ENCODE results near the gene NPTX2. TPM values are rescaled to one million over a fixed set of nuclear protein-coding genes. Genes with fewer than 3 reads are reported as not detected.

NPTX2 gene
- total and polyA plus RNA-seq, 4 donors = 6.6 to 35.2 (median 11.3) TPM

GRCh38 chr7:98624846-98625420 is 7.8 kb downstream of the NPTX2 start:
- Histone ChIP-seq H3K36me3 (ENCODE audit: control insufficient read depth in 1 of 2, insufficient read depth in 2 of 2, low read length in 1 of 2) (peaks cover 2 to 3% of the 10 kb centered on the region in 2 donors), H3K27ac (ENCODE audit: low read depth in 1 of 2, low read length in 2 of 2) (no peak overlapping the region), H3K4me3 (ENCODE audit: low read length in 2 of 2) (no peak overlapping the region), H3K4me1 (ENCODE audit: control insufficient read depth in 1 of 2, insufficient read depth in 2 of 2, low read length in 2 of 2) (no peaks in the 10 kb centered on the region), H3K9me3 (ENCODE audit: control insufficient read depth, low read length) (no peaks in the 10 kb centered on the region), H3K27me3 (ENCODE audit: control insufficient read depth in 1 of 2, insufficient read depth in 2 of 2, low read length in 1 of 2) (no peaks in the 10 kb centered on the region)
- intact Hi-C loops (cut with DNase I) = no loop called here
- ATAC-seq (ENCODE audit: low FRiP score) (no peak), DNase-seq (no peak)
- WGBS, 2 donors = 91 to 93% methylated on average over 27 to 28 of the region's 28 CpGs

- no peak for DNase-seq
- Histone ChIP-seq H3K4me1 (ENCODE audit: control insufficient read depth in 1 of 2, insufficient read depth in 2 of 2, low read length in 2 of 2) (no peaks in the 10 kb centered on the region), H3K4me3 (ENCODE audit: low read length in 2 of 2) (no peak overlapping the region), H3K36me3 (ENCODE audit: control insufficient read depth in 1 of 2, insufficient read depth in 2 of 2, low read length in 1 of 2) (peaks cover 0 to 3% of the 10 kb centered on the region in 2 donors), H3K9me3 (ENCODE audit: control insufficient read depth, low read length) (no peaks in the 10 kb centered on the region), H3K27ac (ENCODE audit: low read depth in 1 of 2, low read length in 2 of 2) (no peak overlapping the region), H3K27me3 (ENCODE audit: control insufficient read depth in 1 of 2, insufficient read depth in 2 of 2, low read length in 1 of 2) (no peaks in the 10 kb centered on the region)
- intact Hi-C loops (cut with DNase I) = no loop called here
- no peak for ATAC-seq (ENCODE audit: low FRiP score)
- WGBS, 2 donors = 60 to 62% methylated on average over 35 of the region's 35 CpGs
Measured at GRCh38 chr7:98626460-98627412, 9.7 kb downstream of the NPTX2 start.

GRCh38 chr7:98627413-98627790 is 10.3 kb downstream of the NPTX2 start:
- H3K27ac ChIP-seq (ENCODE audit: low read depth in 1 of 2, low read length in 2 of 2) = no peak overlapping the region
- no peaks in the 10 kb centered on the region for H3K36me3 ChIP-seq (ENCODE audit: control insufficient read depth in 1 of 2, insufficient read depth in 2 of 2, low read length in 1 of 2)
- intact Hi-C loops (cut with DNase I) = no loop called here
- no peaks in the 10 kb centered on the region for H3K4me1 ChIP-seq (ENCODE audit: control insufficient read depth in 1 of 2, insufficient read depth in 2 of 2, low read length in 2 of 2)
- H3K9me3 ChIP-seq (ENCODE audit: control insufficient read depth, low read length) = peaks cover 2% of the 10 kb centered on the region
- ATAC-seq (ENCODE audit: low FRiP score) (no peak), DNase-seq (no peak)
- 84 to 88% methylated on average over 8 of the region's 8 CpGs for WGBS, 2 donors
- no peak overlapping the region for H3K4me3 ChIP-seq (ENCODE audit: low read length in 2 of 2)
- H3K27me3 ChIP-seq (ENCODE audit: control insufficient read depth in 1 of 2, insufficient read depth in 2 of 2, low read length in 1 of 2) = no peaks in the 10 kb centered on the region

GRCh38 chr7:98628418-98628817 is 11.3 kb downstream of the NPTX2 start:
- Histone ChIP-seq H3K4me1 (ENCODE audit: control insufficient read depth in 1 of 2, insufficient read depth in 2 of 2, low read length in 2 of 2) (no peaks in the 10 kb centered on the region), H3K27me3 (ENCODE audit: control insufficient read depth in 1 of 2, insufficient read depth in 2 of 2, low read length in 1 of 2) (no peaks in the 10 kb centered on the region), H3K36me3 (ENCODE audit: control insufficient read depth in 1 of 2, insufficient read depth in 2 of 2, low read length in 1 of 2) (no peaks in the 10 kb centered on the region), H3K4me3 (ENCODE audit: low read length in 2 of 2) (no peak overlapping the region), H3K9me3 (ENCODE audit: control insufficient read depth, low read length) (peaks cover 2% of the 10 kb centered on the region), H3K27ac (ENCODE audit: low read depth in 1 of 2, low read length in 2 of 2) (no peak overlapping the region)
- intact Hi-C loops (cut with DNase I) = no loop called here
- no peak for ATAC-seq (ENCODE audit: low FRiP score)
- no peak for DNase-seq
- WGBS, 2 donors = 81 to 84% methylated on average over 16 of the region's 16 CpGs

GRCh38 chr7:98629001-98629431 is 11.9 kb downstream of the NPTX2 start:
- 52 to 56% methylated on average over 13 of the region's 13 CpGs for WGBS, 2 donors
- DNase-seq = no peak
- H3K4me1 ChIP-seq (ENCODE audit: control insufficient read depth in 1 of 2, insufficient read depth in 2 of 2, low read length in 2 of 2) = no peaks in the 10 kb centered on the region
- H3K27me3 ChIP-seq (ENCODE audit: control insufficient read depth in 1 of 2, insufficient read depth in 2 of 2, low read length in 1 of 2) = no peaks in the 10 kb centered on the region
- no peak overlapping the region for H3K4me3 ChIP-seq (ENCODE audit: low read length in 2 of 2)
- no peak overlapping the region for H3K27ac ChIP-seq (ENCODE audit: low read depth in 1 of 2, low read length in 2 of 2)
- intact Hi-C loops (cut with DNase I) = no loop called here
- peaks cover 2% of the 10 kb centered on the region for H3K9me3 ChIP-seq (ENCODE audit: control insufficient read depth, low read length)
- ATAC-seq (ENCODE audit: low FRiP score) = no peak
- no peaks in the 10 kb centered on the region for H3K36me3 ChIP-seq (ENCODE audit: control insufficient read depth in 1 of 2, insufficient read depth in 2 of 2, low read length in 1 of 2)

- ATAC-seq (ENCODE audit: low FRiP score) = no peak
- H3K4me3 ChIP-seq (ENCODE audit: low read length in 2 of 2) = no peak overlapping the region
- DNase-seq = no peak
- H3K27ac ChIP-seq (ENCODE audit: low read depth in 1 of 2, low read length in 2 of 2) = no peak overlapping the region
- intact Hi-C loops (cut with DNase I) = no loop called here
- H3K4me1 ChIP-seq (ENCODE audit: control insufficient read depth in 1 of 2, insufficient read depth in 2 of 2, low read length in 2 of 2) = no peaks in the 10 kb centered on the region
- H3K36me3 ChIP-seq (ENCODE audit: control insufficient read depth in 1 of 2, insufficient read depth in 2 of 2, low read length in 1 of 2) = no peaks in the 10 kb centered on the region
- peaks cover 2% of the 10 kb centered on the region for H3K9me3 ChIP-seq (ENCODE audit: control insufficient read depth, low read length)
- no peaks in the 10 kb centered on the region for H3K27me3 ChIP-seq (ENCODE audit: control insufficient read depth in 1 of 2, insufficient read depth in 2 of 2, low read length in 1 of 2)
- 76 to 85% methylated on average over 9 of the region's 9 CpGs for WGBS, 2 donors
Measured at GRCh38 chr7:98630149-98630548, 13.1 kb downstream of the NPTX2 start.

GRCh38 chr7:98630770-98631169 is 13.7 kb downstream of the NPTX2 start:
- Histone ChIP-seq H3K4me3 (ENCODE audit: low read length in 2 of 2) (no peak overlapping the region), H3K27ac (ENCODE audit: low read depth in 1 of 2, low read length in 2 of 2) (no peak overlapping the region), H3K9me3 (ENCODE audit: control insufficient read depth, low read length) (peaks cover 2% of the 10 kb centered on the region), H3K27me3 (ENCODE audit: control insufficient read depth in 1 of 2, insufficient read depth in 2 of 2, low read length in 1 of 2) (no peaks in the 10 kb centered on the region), H3K4me1 (ENCODE audit: control insufficient read depth in 1 of 2, insufficient read depth in 2 of 2, low read length in 2 of 2) (no peaks in the 10 kb centered on the region), H3K36me3 (ENCODE audit: control insufficient read depth in 1 of 2, insufficient read depth in 2 of 2, low read length in 1 of 2) (no peaks in the 10 kb centered on the region)
- intact Hi-C loops (cut with DNase I) = no loop called here
- ATAC-seq (ENCODE audit: low FRiP score) (no peak), DNase-seq (no peak)
- WGBS, 2 donors = 52% methylated on average over 3 of the region's 3 CpGs

- H3K27me3 ChIP-seq (ENCODE audit: control insufficient read depth in 1 of 2, insufficient read depth in 2 of 2, low read length in 1 of 2) = no peaks in the 10 kb centered on the region
- no peak overlapping the region for H3K4me3 ChIP-seq (ENCODE audit: low read length in 2 of 2)
- DNase-seq (no peak), ATAC-seq (ENCODE audit: low FRiP score) (no peak)
- H3K36me3 ChIP-seq (ENCODE audit: control insufficient read depth in 1 of 2, insufficient read depth in 2 of 2, low read length in 1 of 2) = no peaks in the 10 kb centered on the region
- 77 to 95% methylated on average over 2 of the region's 2 CpGs for WGBS, 2 donors
- H3K4me1 ChIP-seq (ENCODE audit: control insufficient read depth in 1 of 2, insufficient read depth in 2 of 2, low read length in 2 of 2) = no peaks in the 10 kb centered on the region
- H3K27ac ChIP-seq (ENCODE audit: low read depth in 1 of 2, low read length in 2 of 2) = no peak overlapping the region
- H3K9me3 ChIP-seq (ENCODE audit: control insufficient read depth, low read length) = peaks cover 4% of the 10 kb centered on the region
- intact Hi-C loops (cut with DNase I) = no loop called here
Measured at GRCh38 chr7:98638853-98639252, 21.8 kb downstream of the NPTX2 start.

- Histone ChIP-seq H3K9me3 (ENCODE audit: control insufficient read depth, low read length) (peaks cover 4% of the 10 kb centered on the region), H3K4me1 (ENCODE audit: control insufficient read depth in 1 of 2, insufficient read depth in 2 of 2, low read length in 2 of 2) (no peaks in the 10 kb centered on the region), H3K27ac (ENCODE audit: low read depth in 1 of 2, low read length in 2 of 2) (no peak overlapping the region), H3K27me3 (ENCODE audit: control insufficient read depth in 1 of 2, insufficient read depth in 2 of 2, low read length in 1 of 2) (no peaks in the 10 kb centered on the region), H3K36me3 (ENCODE audit: control insufficient read depth in 1 of 2, insufficient read depth in 2 of 2, low read length in 1 of 2) (no peaks in the 10 kb centered on the region), H3K4me3 (ENCODE audit: low read length in 2 of 2) (no peak overlapping the region)
- ATAC-seq (ENCODE audit: low FRiP score) (no peak), DNase-seq (peak in 1 of 2 donors; percentile 35)
- intact Hi-C loops (cut with DNase I) = no loop called here
- 50 to 61% methylated on average over 9 of the region's 9 CpGs for WGBS, 2 donors
Measured at GRCh38 chr7:98640375-98640774, 23.3 kb downstream of the NPTX2 start.

All from aorta (tissue), 5 donors.